T-helper 17 cell (primary cell): ENCODE results near the gene PARP8. TPM values are rescaled to one million over a fixed set of nuclear protein-coding genes. Genes with fewer than 3 reads are reported as not detected.

Experiments
- ATAC-seq: fragments of 150-1000 bp; cut with Tn5 transposase; 2 replicates; pipeline ENCODE4 v1.10.0; 2021; ENCODE audit warnings: mild to moderate bottlenecking, moderate library complexity
- DNase-seq, 3 donors: peaks; one replicate each; pipeline versions ENCODE4 v3.0.0 to v3.0.0-alpha.2; 2020 to 2021
- H3K9me3 ChIP-seq: one replicate; pipeline ENCODE4 v1.7.0; 2013; ENCODE audit warnings: low read length, mild to moderate bottlenecking; ENCODE audit not compliant: control insufficient read depth, poor library complexity, severe bottlenecking
- H3K27ac Mint-ChIP-seq: one replicate; pipeline ENCODE4 v1.8.0; 2022; ENCODE audit warnings: mild to moderate bottlenecking, moderate library complexity, mixed read lengths
- H3K27me3 Mint-ChIP-seq: one replicate; pipeline ENCODE4 v1.8.0; 2022; ENCODE audit warnings: mixed read lengths
- H3K36me3 Mint-ChIP-seq: one replicate; pipeline ENCODE4 v1.8.0; 2022; ENCODE audit warnings: low read depth, mixed read lengths
- H3K4me1 Mint-ChIP-seq: one replicate; pipeline ENCODE4 v1.8.0; 2022; ENCODE audit warnings: mild to moderate bottlenecking, mixed read lengths
- H3K4me3 Mint-ChIP-seq: one replicate; pipeline ENCODE4 v1.8.0; 2022; ENCODE audit warnings: mild to moderate bottlenecking, moderate library complexity, mixed read lengths
- total RNA-seq, 4 donors: library from RNA in 2 of 4; stranded (reverse) in 2 of 4; gene quantifications; one replicate each; pipeline ENCODE4 v1.2.3 and lab custom pipeline; 2022 to 2026

Gene PARP8
- total RNA-seq, 2 donors from 2014 or later: 183 to 204 TPM

GRCh38 chr5:50822761-50823160, 156.3 kb downstream of the PARP8 start:
- peaks cover 9% of the 10 kb centered on the region for H3K36me3 Mint-ChIP-seq
- H3K4me3 Mint-ChIP-seq: no peak overlapping the region
- no peak overlapping the region for H3K27ac Mint-ChIP-seq
- DNase-seq (no peak), ATAC-seq (no peak)
- H3K4me1 Mint-ChIP-seq: peaks cover 9% of the 10 kb centered on the region
- H3K9me3 ChIP-seq: no peaks in the 10 kb centered on the region
- no peaks in the 10 kb centered on the region for H3K27me3 Mint-ChIP-seq

- H3K4me3 Mint-ChIP-seq: no peak overlapping the region
- H3K36me3 Mint-ChIP-seq: peaks cover 13% of the 10 kb centered on the region
- ATAC-seq: no peak
- DNase-seq: no peak
- H3K4me1 Mint-ChIP-seq: peaks cover 12% of the 10 kb centered on the region
- H3K9me3 ChIP-seq: no peaks in the 10 kb centered on the region
- no peak overlapping the region for H3K27ac Mint-ChIP-seq
- no peaks in the 10 kb centered on the region for H3K27me3 Mint-ChIP-seq
These were observed 157.1 kb downstream of the PARP8 start for GRCh38 chr5:50823568-50823967.

GRCh38 chr5:50824109-50824508, 157.7 kb downstream of the PARP8 start:
- H3K4me1 Mint-ChIP-seq: peaks cover 13% of the 10 kb centered on the region
- no peak overlapping the region for H3K27ac Mint-ChIP-seq
- H3K36me3 Mint-ChIP-seq: peaks cover 16% of the 10 kb centered on the region
- no peak overlapping the region for H3K4me3 Mint-ChIP-seq
- no peaks in the 10 kb centered on the region for H3K9me3 ChIP-seq
- ATAC-seq (no peak), DNase-seq (no peak)
- no peaks in the 10 kb centered on the region for H3K27me3 Mint-ChIP-seq

GRCh38 chr5:50827516-50828247, 161.2 kb downstream of the PARP8 start:
- H3K27me3 Mint-ChIP-seq: no peaks in the 10 kb centered on the region
- DNase-seq: no peak
- no peaks in the 10 kb centered on the region for H3K9me3 ChIP-seq
- peaks cover 13% of the 10 kb centered on the region for H3K36me3 Mint-ChIP-seq
- ATAC-seq: no peak
- no peak overlapping the region for H3K27ac Mint-ChIP-seq
- H3K4me3 Mint-ChIP-seq: no peak overlapping the region
- peaks cover 13% of the 10 kb centered on the region for H3K4me1 Mint-ChIP-seq

- ATAC-seq (no peak), DNase-seq (no peak)
- peaks cover 13% of the 10 kb centered on the region for H3K4me1 Mint-ChIP-seq
- H3K4me3 Mint-ChIP-seq: no peak overlapping the region
- no peak overlapping the region for H3K27ac Mint-ChIP-seq
- no peaks in the 10 kb centered on the region for H3K27me3 Mint-ChIP-seq
- H3K9me3 ChIP-seq: no peaks in the 10 kb centered on the region
- H3K36me3 Mint-ChIP-seq: peaks cover 15% of the 10 kb centered on the region
These were observed 162.6 kb downstream of the PARP8 start for GRCh38 chr5:50829023-50829422.

- H3K4me3 Mint-ChIP-seq: no peak overlapping the region
- ATAC-seq: no peak
- no peaks in the 10 kb centered on the region for H3K27me3 Mint-ChIP-seq
- H3K27ac Mint-ChIP-seq: no peak overlapping the region
- peaks cover 9% of the 10 kb centered on the region for H3K36me3 Mint-ChIP-seq
- no peak for DNase-seq
- H3K9me3 ChIP-seq: no peaks in the 10 kb centered on the region
- peaks cover 4% of the 10 kb centered on the region for H3K4me1 Mint-ChIP-seq
These were observed 166.3 kb downstream of the PARP8 start for GRCh38 chr5:50832657-50833284.

- H3K4me3 Mint-ChIP-seq: no peak overlapping the region
- no peaks in the 10 kb centered on the region for H3K27me3 Mint-ChIP-seq
- DNase-seq: no peak
- H3K4me1 Mint-ChIP-seq: peaks cover 7% of the 10 kb centered on the region
- H3K9me3 ChIP-seq: no peaks in the 10 kb centered on the region
- peak overlapping the region; percentile 14 for H3K27ac Mint-ChIP-seq
- no peak for ATAC-seq
- peaks cover 7% of the 10 kb centered on the region for H3K36me3 Mint-ChIP-seq
These were observed 169.9 kb downstream of the PARP8 start for GRCh38 chr5:50836356-50836755.

- H3K27me3 Mint-ChIP-seq: no peaks in the 10 kb centered on the region
- no peak overlapping the region for H3K27ac Mint-ChIP-seq
- no peak for ATAC-seq
- no peak overlapping the region for H3K4me3 Mint-ChIP-seq
- no peaks in the 10 kb centered on the region for H3K9me3 ChIP-seq
- peaks cover 7% of the 10 kb centered on the region for H3K4me1 Mint-ChIP-seq
- no peak for DNase-seq
- peaks cover 6% of the 10 kb centered on the region for H3K36me3 Mint-ChIP-seq
These were observed 173.0 kb downstream of the PARP8 start for GRCh38 chr5:50839472-50839871.

- no peak overlapping the region for H3K27ac Mint-ChIP-seq
These were observed 176.7 kb downstream of the PARP8 start for GRCh38 chr5:50843091-50843490.

GRCh38 chr5:50846261-50846660, 179.8 kb downstream of the PARP8 start:
- ATAC-seq (no peak), DNase-seq (no peak)
- no peaks in the 10 kb centered on the region for H3K9me3 ChIP-seq
- Mint-ChIP-seq H3K27ac (peak overlapping the region; percentile 1), H3K27me3 (no peaks in the 10 kb centered on the region), H3K4me1 (no peaks in the 10 kb centered on the region), H3K4me3 (no peak overlapping the region), H3K36me3 (peaks cover 2% of the 10 kb centered on the region)

More at GRCh38 chr5:50843091-50843490, 176.7 kb downstream of the PARP8 start:
- ATAC-seq (no peak), DNase-seq (no peak)
- H3K9me3 ChIP-seq: no peaks in the 10 kb centered on the region
- Mint-ChIP-seq H3K4me3 (no peak overlapping the region), H3K4me1 (peaks cover 7% of the 10 kb centered on the region), H3K36me3 (peaks cover 6% of the 10 kb centered on the region), H3K27me3 (no peaks in the 10 kb centered on the region)

GRCh38 chr5:50849554-50849953, 183.1 kb downstream of the PARP8 start:
- no peaks in the 10 kb centered on the region for H3K9me3 ChIP-seq
- Mint-ChIP-seq H3K36me3 (no peaks in the 10 kb centered on the region), H3K27me3 (no peaks in the 10 kb centered on the region), H3K27ac (no peak overlapping the region), H3K4me3 (no peak overlapping the region), H3K4me1 (peaks cover 3% of the 10 kb centered on the region)
- no peak for DNase-seq
- ATAC-seq: no peak

GRCh38 chr5:50853151-50853550, 186.7 kb downstream of the PARP8 start:
- no peaks in the 10 kb centered on the region for H3K36me3 Mint-ChIP-seq
- peak overlapping the region; percentile 53 for H3K27ac Mint-ChIP-seq
- peaks cover 3% of the 10 kb centered on the region for H3K4me1 Mint-ChIP-seq
- ATAC-seq (peak; percentile 68), DNase-seq (no peak)
- H3K27me3 Mint-ChIP-seq: peaks cover 4% of the 10 kb centered on the region
- no peak overlapping the region for H3K4me3 Mint-ChIP-seq
- no peaks in the 10 kb centered on the region for H3K9me3 ChIP-seq

GRCh38 chr5:50854082-50854481, 187.6 kb downstream of the PARP8 start:
- Mint-ChIP-seq H3K27me3 (peaks cover 5% of the 10 kb centered on the region), H3K4me3 (no peak overlapping the region), H3K27ac (no peak overlapping the region), H3K4me1 (peaks cover 3% of the 10 kb centered on the region), H3K36me3 (no peaks in the 10 kb centered on the region)
- ATAC-seq: no peak
- DNase-seq: no peak
- no peaks in the 10 kb centered on the region for H3K9me3 ChIP-seq

GRCh38 chr5:50855001-50855400, 188.6 kb downstream of the PARP8 start:
- Mint-ChIP-seq H3K4me3 (no peak overlapping the region), H3K4me1 (peaks cover 3% of the 10 kb centered on the region), H3K27ac (peak overlapping the region; percentile 65), H3K27me3 (peaks cover 5% of the 10 kb centered on the region), H3K36me3 (no peaks in the 10 kb centered on the region)
- ATAC-seq (no peak), DNase-seq (no peak)
- no peaks in the 10 kb centered on the region for H3K9me3 ChIP-seq
